ENCODE data around the gene FAM177A1. TPM values are rescaled to one million over a fixed set of nuclear protein-coding genes. Genes with fewer than 3 reads are reported as not detected.

The FAM177A1 gene
- total RNA-seq, 1 donor from 2014 or later, result 94.8 TPM

- FAIRE-seq (no peak), DNase-seq (ENCODE audit: low read depth) (no peak)
- Histone ChIP-seq H3K4me1 (ENCODE audit: insufficient read depth, low read length) (peaks cover 9% of the 10 kb centered on the region), H3K27ac (ENCODE audit: low read depth, low read length) (peak overlapping the region; percentile 98), H4K20me1 (ENCODE audit: insufficient read depth, low read length) (peaks cover 6% of the 10 kb centered on the region), H2AFZ (ENCODE audit: low read depth, low read length) (peak overlapping the region; percentile 97), H3K79me2 (ENCODE audit: insufficient read depth, low read length) (peaks cover 49% of the 10 kb centered on the region), H3K9ac (ENCODE audit: low read length) (peak overlapping the region; percentile 92), H3K9me3 (ENCODE audit: insufficient read depth, low read depth, low read length) (no peaks in the 10 kb centered on the region), H3K27me3 (ENCODE audit: insufficient read depth, low read length) (no peaks in the 10 kb centered on the region), H3K4me3 (ENCODE audit: insufficient read depth, low read depth, low read length) (peak overlapping the region; percentile 85), H3K36me3 (ENCODE audit: insufficient read depth, low read length) (peaks cover 3% of the 10 kb centered on the region), H3K4me2 (ENCODE audit: low read length) (peak overlapping the region; percentile 94)
- Mint-ChIP-seq H3K27me3 (ENCODE audit: low read depth, unreplicated experiment) (no peaks in the 10 kb centered on the region), H3K27ac (ENCODE audit: unreplicated experiment) (peak overlapping the region; percentile 99), H3K9me3 (ENCODE audit: unreplicated experiment) (no peaks in the 10 kb centered on the region), H3K4me3 (ENCODE audit: unreplicated experiment) (peak overlapping the region; percentile 91), H3K4me1 (ENCODE audit: low read depth, unreplicated experiment) (peaks cover 14% of the 10 kb centered on the region), H3K36me3 (ENCODE audit: low read depth, unreplicated experiment) (no peaks in the 10 kb centered on the region)
- TF ChIP-seq EZH2 (IDR thresholded peaks at IDR 0.05; ENCODE audit: insufficient read depth, low read length), result no peak
Observed at GRCh38 chr14:35121026-35121886, 75.2 kb downstream of the FAM177A1 start.

GRCh38 chr14:35121887-35122695 lies 76.0 kb downstream of the FAM177A1 start, which contains the start of the genes PPP2R3C and PRORP:
TSS of gene PPP2R3C (minus strand) at chr14:35121990. CDS start at chr14:35121959, 31 bp downstream.
TSS of gene PRORP (plus strand) at chr14:35122552. CDS start at chr14:35123246, 694 bp downstream.
- peak within 1 kb of the TSS; percentile 91 for H3K4me3 Mint-ChIP-seq (ENCODE audit: unreplicated experiment)
- Histone ChIP-seq H3K27ac (ENCODE audit: low read depth, low read length) (peak within 1 kb of the TSS; percentile 98), H3K9me3 (ENCODE audit: insufficient read depth, low read depth, low read length) (no peaks in the 10 kb centered on the region), H3K9ac (ENCODE audit: low read length) (peak within 1 kb of the TSS; percentile 92), H3K79me2 (ENCODE audit: insufficient read depth, low read length) (peaks cover 42% of the 10 kb centered on the region), H3K4me1 (ENCODE audit: insufficient read depth, low read length) (peaks cover 9% of the 10 kb centered on the region), H3K27me3 (ENCODE audit: insufficient read depth, low read length) (no peaks in the 10 kb centered on the region), H3K4me3 (ENCODE audit: insufficient read depth, low read depth, low read length) (peak within 1 kb of the TSS; percentile 85), H2AFZ (ENCODE audit: low read depth, low read length) (peak within 1 kb of the TSS; percentile 97), H4K20me1 (ENCODE audit: insufficient read depth, low read length) (peaks cover 4% of the 10 kb centered on the region), H3K36me3 (ENCODE audit: insufficient read depth, low read length) (peaks cover 3% of the 10 kb centered on the region), H3K4me2 (ENCODE audit: low read length) (peak within 1 kb of the TSS; percentile 94)
- FAIRE-seq, result no peak
- peak; percentile 98 for DNase-seq (ENCODE audit: low read depth)
- no peaks in the 10 kb centered on the region for H3K27me3 Mint-ChIP-seq (ENCODE audit: low read depth, unreplicated experiment)
- H3K9me3 Mint-ChIP-seq (ENCODE audit: unreplicated experiment), result no peaks in the 10 kb centered on the region
- H3K27ac Mint-ChIP-seq (ENCODE audit: unreplicated experiment), result peak within 1 kb of the TSS; percentile 99
- H3K36me3 Mint-ChIP-seq (ENCODE audit: low read depth, unreplicated experiment), result no peaks in the 10 kb centered on the region
- peaks cover 14% of the 10 kb centered on the region for H3K4me1 Mint-ChIP-seq (ENCODE audit: low read depth, unreplicated experiment)
- no peak for TF ChIP-seq EZH2 (IDR thresholded peaks at IDR 0.05; ENCODE audit: insufficient read depth, low read length)
- TF ChIP-seq, protein P1, sequence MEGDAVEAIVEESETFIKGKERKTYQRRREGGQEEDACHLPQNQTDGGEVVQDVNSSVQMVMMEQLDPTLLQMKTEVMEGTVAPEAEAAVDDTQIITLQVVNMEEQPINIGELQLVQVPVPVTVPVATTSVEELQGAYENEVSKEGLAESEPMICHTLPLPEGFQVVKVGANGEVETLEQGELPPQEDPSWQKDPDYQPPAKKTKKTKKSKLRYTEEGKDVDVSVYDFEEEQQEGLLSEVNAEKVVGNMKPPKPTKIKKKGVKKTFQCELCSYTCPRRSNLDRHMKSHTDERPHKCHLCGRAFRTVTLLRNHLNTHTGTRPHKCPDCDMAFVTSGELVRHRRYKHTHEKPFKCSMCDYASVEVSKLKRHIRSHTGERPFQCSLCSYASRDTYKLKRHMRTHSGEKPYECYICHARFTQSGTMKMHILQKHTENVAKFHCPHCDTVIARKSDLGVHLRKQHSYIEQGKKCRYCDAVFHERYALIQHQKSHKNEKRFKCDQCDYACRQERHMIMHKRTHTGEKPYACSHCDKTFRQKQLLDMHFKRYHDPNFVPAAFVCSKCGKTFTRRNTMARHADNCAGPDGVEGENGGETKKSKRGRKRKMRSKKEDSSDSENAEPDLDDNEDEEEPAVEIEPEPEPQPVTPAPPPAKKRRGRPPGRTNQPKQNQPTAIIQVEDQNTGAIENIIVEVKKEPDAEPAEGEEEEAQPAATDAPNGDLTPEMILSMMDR (IDR thresholded peaks at IDR 0.05; ENCODE audit: insufficient read depth, low read depth, low read length), result no peak

Data from astrocyte (in vitro differentiated cells and primary cell).